Spleen (tissue), 11 donors: ENCODE data around the gene SSU72. TPM values are rescaled to one million over a fixed set of nuclear protein-coding genes. Genes with fewer than 3 reads are reported as not detected.
"Not testable (repeated sequence)": the region's sequence is repeated elsewhere in the genome, so short reads cannot be mapped to it uniquely, and the experiment has no call there.

Source experiments
- DNase-seq: peaks from one replicate; pipeline ENCODE4 v3.0.0-alpha.2; 2020
- H3K27ac ChIP-seq, 8 donors: fragments of 200-600 bp; sonication (generic) in 7 of 8; 1 replicate in 4 of 8; 2 replicates in 4 of 8; pipeline versions ENCODE4 v1.5.0 to v1.8.0; 2016 to 2021; ENCODE audit warnings: inconsistent platforms in 4 of 8, mild to moderate bottlenecking in 4 of 8, moderate library complexity in 1 of 8
- H3K27me3 ChIP-seq, 7 donors: fragments of 200-600 bp; sonication (generic) in 6 of 7; replicated peaks in 1 of 7; 1 replicate in 4 of 7; 2 replicates in 3 of 7; pipeline versions ENCODE4 v1.5.0 to v1.8.0; 2016 to 2021; ENCODE audit warnings: inconsistent platforms in 3 of 7, mild to moderate bottlenecking in 1 of 7
- H3K36me3 ChIP-seq, 6 donors: fragments of 200-600 bp; sonication (generic) in 5 of 6; 1 replicate in 4 of 6; 2 replicates in 2 of 6; pipeline versions ENCODE4 v1.5.0 to v1.8.0; 2016 to 2021; ENCODE audit warnings: inconsistent platforms in 2 of 6
- H3K4me1 ChIP-seq, 6 donors: fragments of 200-600 bp; sonication (generic) in 5 of 6; 1 replicate in 3 of 6; 2 replicates in 3 of 6; pipeline versions ENCODE4 v1.5.0 to v1.8.0; 2016 to 2021; ENCODE audit warnings: inconsistent platforms in 3 of 6
- H3K4me3 ChIP-seq, 8 donors: fragments of 200-600 bp; sonication (generic) in 7 of 8; 1 replicate in 4 of 8; 2 replicates in 4 of 8; pipeline versions ENCODE4 v1.5.0 to v1.8.0; 2016 to 2021; ENCODE audit warnings: inconsistent platforms in 4 of 8, mild to moderate bottlenecking in 4 of 8, moderate library complexity in 2 of 8
- H3K9me3 ChIP-seq, 8 donors: fragments of 200-600 bp; sonication (generic) in 7 of 8; 1 replicate in 4 of 8; 2 replicates in 4 of 8; pipeline versions ENCODE4 v1.5.0 to v1.8.0; 2016 to 2021; ENCODE audit warnings: inconsistent platforms in 4 of 8
- POLR2A ChIP-seq, 3 donors: fragments of 450-650 bp; IDR thresholded peaks; one replicate each; pipeline ENCODE4 v1.5.1; 2017; ENCODE audit warnings: antibody characterized with exemption in 3 of 3, mild to moderate bottlenecking in 1 of 3
- POLR2AphosphoS5 ChIP-seq, 3 donors: sonication (generic); formaldehyde crosslinking; IDR thresholded peaks; one replicate each; pipeline ENCODE4 v1.5.1; 2017; ENCODE audit warnings: antibody characterized with exemption in 3 of 3
- WGBS, 5 donors: extraction: QIAGEN DNeasy Blood & Tissue Kit in 3 of 5; methylation state at CpG; one replicate each; pipeline versions ENCODE4 v1.1.5 to v1.1.7; 2013 to 2018; 5-methylcytosine and 5-hydroxymethylcytosine counted together
- intact Hi-C: fragments of 100-400 bp; cut with DNase I; formaldehyde crosslinking; loops from one replicate; pipeline ENCODE4 v1.15.0; 2023; ENCODE audit warnings: low total_unique reads
- polyA plus RNA-seq, 3 donors: library from polyadenylated mRNA; stranded (reverse); fragments of 200-250 nt; gene quantifications; one replicate each; pipeline ENCODE4 v1.2.1, GENCODE V29; 2013
- total RNA-seq, 7 donors: library from RNA; depleted of rRNA in 3 of 7; stranded (reverse); fragments of >200 nt in 3 of 7; fragmentation: NEBNext Ultra II Directional in 4 of 7; extraction: Animal tissue kit (Norgen Biotek cat#: 25700) in 4 of 7; gene quantifications; one replicate each; pipeline versions ENCODE4 v1.1.0 to v1.2.1, GENCODE V29; 2016 to 2021
- TF ChIP-seq, protein P1 (sequence below), 11 experiments: fragments of 200-600 bp in 7 of 11; fragments of 450-650 bp in 4 of 11; sonication (generic) in 4 of 11; IDR thresholded peaks in 8 of 11; conservative IDR thresholded peaks in 3 of 11; 1 replicate in 7 of 11; 2 replicates in 4 of 11; pipeline versions ENCODE4 v1.4.0 to v1.8.0; 2016 to 2021; ENCODE audit warnings: antibody characterized with exemption in 11 of 11, inconsistent platforms in 4 of 11, mild to moderate bottlenecking in 1 of 11
- donor health status: healthy with polysubstance abuse.
- donor health status: DM: no; HTN: no; CAD: no; lungs with moderate emphysema.
- donor health status: DM: no; HTN: no; CAD: no.
- donor health status: Bipolar disorder and iron deficiency.
- donor health status: healthy.
- donor health status: DM: no; HTN: no; CAD: no.
- donor health status: DM: yes; HTN: yes; CAD: no.

Gene SSU72
- total and polyA plus RNA-seq, 10 donors: 86.7 to 168 (median 107) TPM

DNA sequence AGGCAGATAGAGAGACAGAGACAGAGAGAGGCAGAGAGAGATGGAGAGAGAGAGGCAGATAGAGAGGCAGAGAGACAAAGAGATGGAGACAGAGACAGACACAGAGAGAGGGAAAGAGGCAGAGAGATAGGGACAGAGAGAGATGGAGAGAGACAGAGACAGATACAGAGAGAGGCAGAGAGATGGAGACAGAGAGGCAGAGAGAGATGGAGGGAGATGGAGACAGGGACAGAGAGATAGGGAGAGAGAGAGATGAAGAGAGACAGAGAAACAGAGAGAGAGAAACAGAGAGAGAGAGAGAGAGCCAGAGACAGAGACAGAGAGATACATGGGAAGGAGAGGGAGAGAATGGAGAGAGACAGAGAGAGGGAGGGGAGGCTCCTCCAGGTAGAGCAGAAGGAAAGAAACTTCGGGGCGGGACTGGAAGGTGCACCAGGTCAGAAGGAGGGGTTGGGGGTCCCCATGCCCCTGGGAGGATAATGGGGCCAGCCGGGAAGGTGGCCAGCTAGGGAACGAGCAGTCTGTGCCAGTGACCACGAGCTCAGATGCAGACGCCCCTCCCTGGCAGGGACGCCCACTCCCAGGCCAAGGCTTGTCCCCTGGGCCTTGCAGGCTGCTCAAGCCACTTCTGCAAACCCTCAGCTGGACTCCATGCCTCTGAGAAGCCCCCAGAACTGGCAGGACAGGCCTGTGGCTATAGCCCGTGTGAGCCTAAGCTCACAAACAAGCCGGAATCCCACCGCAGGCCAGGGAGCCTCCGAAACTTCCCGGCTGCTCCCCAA lies 22.0 kb upstream of the SSU72 start:
- no peak for DNase-seq
- H3K27me3 ChIP-seq: peaks cover 0 to 51% (median 15%) of the 10 kb centered on the region in 7 donors

DNA sequence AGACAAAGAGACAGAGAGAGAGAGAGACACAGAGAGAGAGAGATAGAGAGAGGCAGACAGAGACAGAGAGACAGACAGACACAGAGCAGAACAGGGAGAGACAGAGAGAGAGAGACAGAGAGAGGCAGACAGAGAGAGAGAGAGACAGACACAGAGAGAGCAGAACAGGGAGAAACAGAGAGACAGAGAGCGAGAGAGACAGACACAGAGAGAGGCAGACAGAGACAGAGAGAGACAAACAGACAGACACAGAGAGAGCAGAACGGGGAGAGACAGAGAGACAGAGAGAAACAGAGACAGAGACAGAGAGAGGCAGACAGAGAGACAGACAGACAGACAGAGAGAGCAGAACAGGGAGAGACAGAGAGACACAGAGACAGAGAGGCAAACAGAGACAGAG lies 20.7 kb upstream of the SSU72 start:
- 74 to 95% (median 87%) methylated on average over 2 of the region's 2 CpGs for WGBS, 5 donors

More for the DNA sequence above, 22.0 kb upstream of the SSU72 start:
- H3K9me3 ChIP-seq: no peaks in the 10 kb centered on the region
- TF ChIP-seq POLR2AphosphoS5 (IDR thresholded peaks at IDR 0.05): no peak
- TF ChIP-seq, protein P1, sequence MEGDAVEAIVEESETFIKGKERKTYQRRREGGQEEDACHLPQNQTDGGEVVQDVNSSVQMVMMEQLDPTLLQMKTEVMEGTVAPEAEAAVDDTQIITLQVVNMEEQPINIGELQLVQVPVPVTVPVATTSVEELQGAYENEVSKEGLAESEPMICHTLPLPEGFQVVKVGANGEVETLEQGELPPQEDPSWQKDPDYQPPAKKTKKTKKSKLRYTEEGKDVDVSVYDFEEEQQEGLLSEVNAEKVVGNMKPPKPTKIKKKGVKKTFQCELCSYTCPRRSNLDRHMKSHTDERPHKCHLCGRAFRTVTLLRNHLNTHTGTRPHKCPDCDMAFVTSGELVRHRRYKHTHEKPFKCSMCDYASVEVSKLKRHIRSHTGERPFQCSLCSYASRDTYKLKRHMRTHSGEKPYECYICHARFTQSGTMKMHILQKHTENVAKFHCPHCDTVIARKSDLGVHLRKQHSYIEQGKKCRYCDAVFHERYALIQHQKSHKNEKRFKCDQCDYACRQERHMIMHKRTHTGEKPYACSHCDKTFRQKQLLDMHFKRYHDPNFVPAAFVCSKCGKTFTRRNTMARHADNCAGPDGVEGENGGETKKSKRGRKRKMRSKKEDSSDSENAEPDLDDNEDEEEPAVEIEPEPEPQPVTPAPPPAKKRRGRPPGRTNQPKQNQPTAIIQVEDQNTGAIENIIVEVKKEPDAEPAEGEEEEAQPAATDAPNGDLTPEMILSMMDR (IDR thresholded peaks at IDR 0.05 in 8 of 11, conservative IDR thresholded peaks at IDR 0.05 in 3 of 11): no peak
- intact Hi-C loops: no loop called here
- peaks cover 8 to 45% (median 32%) of the 10 kb centered on the region in 6 donors for H3K4me1 ChIP-seq
- 42 to 51% (median 48%) methylated on average over 10 to 12 of the region's 12 CpGs for WGBS, 5 donors
- no peak overlapping the region for H3K27ac ChIP-seq
- H3K4me3 ChIP-seq: peak overlapping the region in 1 of 8 donors; percentile 39
- no peaks in the 10 kb centered on the region for H3K36me3 ChIP-seq

GRCh38 chr1:1594602-1595260 lies 20.1 kb upstream of the SSU72 start:
- Histone ChIP-seq H3K4me1 (peaks cover 8 to 29% (median 22%) of the 10 kb centered on the region in 6 donors), H3K9me3 (no peaks in the 10 kb centered on the region), H3K27ac (no peak overlapping the region), H3K4me3 (no peak overlapping the region), H3K36me3 (no peaks in the 10 kb centered on the region), H3K27me3 (peaks cover 0 to 44% (median 11%) of the 10 kb centered on the region in 7 donors)
- intact Hi-C loops: no loop called here
- 58 to 73% (median 70%) methylated on average over 10 of the region's 10 CpGs for WGBS, 5 donors
- TF ChIP-seq POLR2AphosphoS5 (IDR thresholded peaks at IDR 0.05): no peak
- no peak for TF ChIP-seq POLR2A (IDR thresholded peaks at IDR 0.05)
- TF ChIP-seq, protein P1 (IDR thresholded peaks at IDR 0.05 in 8 of 11, conservative IDR thresholded peaks at IDR 0.05 in 3 of 11): no peak
- DNase-seq: no peak

More for the DNA sequence above, 20.7 kb upstream of the SSU72 start:
- intact Hi-C loops, H3K9me3 ChIP-seq, H3K36me3 ChIP-seq, H3K27ac ChIP-seq, H3K4me3 ChIP-seq, DNase-seq: not testable (repeated sequence)
- H3K4me1 ChIP-seq: peaks cover 8 to 32% (median 24%) of the 10 kb centered on the region in 6 donors
- H3K27me3 ChIP-seq: peaks cover 0 to 41% (median 13%) of the 10 kb centered on the region in 7 donors

DNA sequence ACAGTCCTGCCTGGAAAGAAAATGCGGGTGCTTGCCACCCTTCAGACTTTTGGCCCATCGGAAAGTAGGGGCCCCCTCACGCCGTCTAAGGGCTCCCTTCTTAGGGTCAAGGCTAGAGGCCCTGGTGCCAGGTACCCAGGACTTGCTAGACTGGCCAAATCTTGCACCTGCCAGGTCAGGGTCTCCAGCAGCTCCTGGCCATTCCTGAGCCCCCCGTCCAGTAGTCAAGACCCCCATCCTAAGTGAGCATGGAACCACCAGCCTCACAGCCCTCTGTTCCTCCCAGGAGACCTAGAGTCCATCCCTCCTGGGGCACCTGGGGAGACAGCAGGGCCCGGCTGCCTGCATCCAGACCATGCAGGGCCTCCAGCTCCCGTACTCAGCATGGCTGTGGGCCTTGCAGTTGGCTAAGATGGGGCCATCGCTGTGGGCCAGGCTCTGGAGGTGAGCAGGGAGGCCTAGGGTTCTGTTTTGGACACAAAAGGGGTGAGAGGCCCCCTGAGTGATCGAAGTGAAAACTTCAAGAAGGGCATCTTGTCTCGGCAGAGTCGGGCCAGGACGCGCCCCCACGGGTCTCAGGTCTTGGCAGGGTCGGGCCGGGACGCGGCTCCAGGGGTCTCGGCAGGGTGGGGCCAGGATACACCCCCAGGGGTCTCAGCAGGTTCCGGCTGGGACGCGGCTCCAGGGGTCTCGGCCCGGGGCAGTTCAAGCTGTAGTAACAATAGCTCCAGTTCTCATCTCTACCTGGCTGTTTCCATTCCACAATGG lies 19.4 kb upstream of the SSU72 start:
- WGBS, 5 donors: 74 to 89% (median 84%) methylated on average over 23 to 24 of the region's 24 CpGs
- Histone ChIP-seq H3K27me3 (peaks cover 0 to 44% (median 6%) of the 10 kb centered on the region in 7 donors), H3K4me3 (no peak overlapping the region), H3K9me3 (no peaks in the 10 kb centered on the region), H3K36me3 (no peaks in the 10 kb centered on the region), H3K4me1 (peaks cover 5 to 24% (median 16%) of the 10 kb centered on the region in 6 donors), H3K27ac (no peak overlapping the region)
- TF ChIP-seq POLR2A (IDR thresholded peaks at IDR 0.05) (no peak), POLR2AphosphoS5 (IDR thresholded peaks at IDR 0.05) (no peak)
- TF ChIP-seq, protein P1 (IDR thresholded peaks at IDR 0.05 in 8 of 11, conservative IDR thresholded peaks at IDR 0.05 in 3 of 11): no peak
- no peak for DNase-seq
- intact Hi-C loops: no loop called here
